Tibial nerve (tissue), 4 donors: Measurements from ENCODE around the gene CENPV. TPM values are rescaled to one million over a fixed set of nuclear protein-coding genes. Genes with fewer than 3 reads are reported as not detected.

Experiments used
- DNase-seq, 2 donors: peaks; one replicate each; pipeline ENCODE4 v3.0.0-alpha.2; 2019; ENCODE audit warnings: low spot score in 2 of 2
- H3K27ac ChIP-seq, 4 donors: fragments of 200-600 bp; sonication (generic) in 3 of 4; one replicate each; pipeline ENCODE4 v1.5.1; 2017 to 2019; ENCODE audit warnings: mild to moderate bottlenecking in 1 of 4
- H3K27me3 ChIP-seq, 2 donors: fragments of 200-600 bp; sonication (generic) in 1 of 2; one replicate each; pipeline versions ENCODE4 v1.5.1 to v1.6.0; 2017 to 2019
- H3K36me3 ChIP-seq, 3 donors: fragments of 200-600 bp; sonication (generic); one replicate each; pipeline ENCODE4 v1.5.1; 2018 to 2019
- H3K4me1 ChIP-seq, 4 donors: fragments of 200-600 bp; sonication (generic) in 3 of 4; one replicate each; pipeline ENCODE4 v1.5.1; 2017 to 2019
- H3K4me3 ChIP-seq, 4 donors: fragments of 200-600 bp; sonication (generic) in 3 of 4; one replicate each; pipeline ENCODE4 v1.5.1; 2017 to 2019; ENCODE audit warnings: mild to moderate bottlenecking in 1 of 4, moderate library complexity in 1 of 4
- H3K9me3 ChIP-seq, 4 donors: fragments of 200-600 bp; sonication (generic) in 3 of 4; one replicate each; pipeline ENCODE4 v1.5.1; 2017 to 2019
- EP300 ChIP-seq, 2 donors: sonication (generic); formaldehyde crosslinking; IDR thresholded peaks; one replicate each; pipeline ENCODE4 v1.6.1; 2017; ENCODE audit warnings: antibody characterized with exemption in 2 of 2, mild to moderate bottlenecking in 1 of 2
- POLR2A ChIP-seq, 2 donors: fragments of 450-650 bp; IDR thresholded peaks; one replicate each; pipeline ENCODE4 v1.6.1; 2017; ENCODE audit warnings: antibody characterized with exemption in 2 of 2, mild to moderate bottlenecking in 2 of 2, moderate library complexity in 2 of 2
- WGBS, 2 donors: methylation state at CpG; one replicate each; pipeline ENCODE4 v1.1.5; 2018; 5-methylcytosine and 5-hydroxymethylcytosine counted together
- total RNA-seq, 4 donors: library from RNA; depleted of rRNA; stranded (reverse); fragments of >200 nt; gene quantifications; one replicate each; pipeline ENCODE4 v1.1.0, GENCODE V29; 2016
- TF ChIP-seq, protein P1 (sequence below), 5 experiments: fragments of 200-600 bp in 3 of 5; fragments of 450-650 bp in 2 of 5; sonication (generic) in 3 of 5; IDR thresholded peaks; one replicate each; pipeline ENCODE4 v1.5.1; 2016 to 2019; ENCODE audit warnings: antibody characterized with exemption in 5 of 5, mild to moderate bottlenecking in 3 of 5, moderate library complexity in 2 of 5

CENPV gene
- total RNA-seq, 4 donors from 2014 or later: 8.5 to 23.1 (median 12.8) TPM

- Histone ChIP-seq H3K9me3 (no peaks in the 10 kb centered on the region), H3K4me3 (no peak overlapping the region), H3K27ac (no peak overlapping the region), H3K27me3 (no peaks in the 10 kb centered on the region), H3K4me1 (no peaks in the 10 kb centered on the region), H3K36me3 (peaks cover 0 to 51% (median 0%) of the 10 kb centered on the region in 3 donors)
- TF ChIP-seq EP300 (IDR thresholded peaks at IDR 0.05) (no peak), POLR2A (IDR thresholded peaks at IDR 0.05) (no peak)
- TF ChIP-seq, protein P1, sequence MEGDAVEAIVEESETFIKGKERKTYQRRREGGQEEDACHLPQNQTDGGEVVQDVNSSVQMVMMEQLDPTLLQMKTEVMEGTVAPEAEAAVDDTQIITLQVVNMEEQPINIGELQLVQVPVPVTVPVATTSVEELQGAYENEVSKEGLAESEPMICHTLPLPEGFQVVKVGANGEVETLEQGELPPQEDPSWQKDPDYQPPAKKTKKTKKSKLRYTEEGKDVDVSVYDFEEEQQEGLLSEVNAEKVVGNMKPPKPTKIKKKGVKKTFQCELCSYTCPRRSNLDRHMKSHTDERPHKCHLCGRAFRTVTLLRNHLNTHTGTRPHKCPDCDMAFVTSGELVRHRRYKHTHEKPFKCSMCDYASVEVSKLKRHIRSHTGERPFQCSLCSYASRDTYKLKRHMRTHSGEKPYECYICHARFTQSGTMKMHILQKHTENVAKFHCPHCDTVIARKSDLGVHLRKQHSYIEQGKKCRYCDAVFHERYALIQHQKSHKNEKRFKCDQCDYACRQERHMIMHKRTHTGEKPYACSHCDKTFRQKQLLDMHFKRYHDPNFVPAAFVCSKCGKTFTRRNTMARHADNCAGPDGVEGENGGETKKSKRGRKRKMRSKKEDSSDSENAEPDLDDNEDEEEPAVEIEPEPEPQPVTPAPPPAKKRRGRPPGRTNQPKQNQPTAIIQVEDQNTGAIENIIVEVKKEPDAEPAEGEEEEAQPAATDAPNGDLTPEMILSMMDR (IDR thresholded peaks at IDR 0.05): no peak
- DNase-seq: no peak
- 83 to 94% methylated on average over 8 of the region's 8 CpGs for WGBS, 2 donors
Measured at GRCh38 chr17:16306211-16306610, 47.1 kb downstream of the CENPV start.

- Histone ChIP-seq H3K4me1 (no peaks in the 10 kb centered on the region), H3K36me3 (peaks cover 0 to 54% (median 0%) of the 10 kb centered on the region in 3 donors), H3K27ac (no peak overlapping the region), H3K27me3 (no peaks in the 10 kb centered on the region), H3K9me3 (no peaks in the 10 kb centered on the region), H3K4me3 (no peak overlapping the region)
- DNase-seq: no peak
- TF ChIP-seq, protein P1 (IDR thresholded peaks at IDR 0.05): no peak
- TF ChIP-seq POLR2A (IDR thresholded peaks at IDR 0.05) (no peak), EP300 (IDR thresholded peaks at IDR 0.05) (no peak)
- WGBS, 2 donors: 77% methylated on average over 3 of the region's 3 CpGs
Measured at GRCh38 chr17:16304830-16305229, 48.4 kb downstream of the CENPV start.

GRCh38 chr17:16302856-16303255 is 50.4 kb downstream of the CENPV start:
- TF ChIP-seq POLR2A (IDR thresholded peaks at IDR 0.05) (no peak), EP300 (IDR thresholded peaks at IDR 0.05) (no peak)
- TF ChIP-seq, protein P1 (IDR thresholded peaks at IDR 0.05): no peak
- Histone ChIP-seq H3K9me3 (no peaks in the 10 kb centered on the region), H3K4me3 (no peak overlapping the region), H3K36me3 (peaks cover 0 to 59% (median 0%) of the 10 kb centered on the region in 3 donors), H3K27me3 (no peaks in the 10 kb centered on the region), H3K4me1 (no peaks in the 10 kb centered on the region), H3K27ac (no peak overlapping the region)
- 78 to 79% methylated on average over 4 of the region's 4 CpGs for WGBS, 2 donors
- no peak for DNase-seq

DNA sequence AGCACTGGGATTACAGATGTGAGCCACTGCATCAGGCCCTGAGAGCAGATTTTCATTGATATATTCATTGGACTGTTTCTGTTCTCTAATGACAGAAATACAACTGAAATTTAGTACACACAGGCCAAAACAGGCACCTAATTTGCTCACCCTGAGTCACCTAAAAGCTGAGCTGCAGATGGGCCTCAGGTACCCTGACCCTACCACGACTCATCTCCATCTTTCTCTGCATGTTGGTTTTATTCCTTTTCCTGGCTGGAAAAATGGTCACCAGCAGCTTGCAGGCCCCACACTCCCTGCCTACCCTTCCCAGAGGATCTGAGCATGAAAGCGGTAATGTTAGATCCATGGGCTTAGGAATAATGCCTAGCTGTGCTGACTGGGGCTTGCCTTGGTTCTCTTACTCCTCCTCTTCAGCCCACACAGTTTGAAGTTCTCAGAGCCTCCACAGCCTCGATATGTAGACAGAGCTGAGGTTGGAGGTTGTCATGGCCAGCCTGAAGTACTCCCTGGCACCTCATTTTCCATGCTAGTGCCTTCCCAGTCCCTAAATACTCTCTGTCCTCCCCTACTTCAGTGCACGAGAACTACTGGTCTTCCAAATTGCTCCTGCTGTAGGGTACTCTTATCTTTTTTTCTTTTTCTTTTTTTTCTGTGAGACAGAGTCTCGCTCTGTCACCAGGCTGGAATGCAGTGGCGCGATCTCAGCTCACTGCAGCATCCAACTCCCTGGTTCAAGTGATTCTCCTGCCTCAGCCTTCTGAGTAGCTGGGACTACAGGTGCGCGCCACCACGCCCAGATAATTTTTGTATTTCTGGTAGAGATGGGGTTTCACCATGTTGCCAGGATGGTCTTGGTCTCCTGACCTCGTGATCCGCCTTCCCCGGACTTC is 51.1 kb downstream of the CENPV start:
- WGBS, 2 donors: 94% methylated on average over 13 of the region's 13 CpGs
- no peak overlapping the region for H3K27ac ChIP-seq
- H3K4me3 ChIP-seq: no peak overlapping the region
- H3K36me3 ChIP-seq: peaks cover 0 to 55% (median 0%) of the 10 kb centered on the region in 3 donors
- H3K9me3 ChIP-seq: no peaks in the 10 kb centered on the region
- DNase-seq: no peak
- H3K27me3 ChIP-seq: no peaks in the 10 kb centered on the region
- no peak for TF ChIP-seq EP300 (IDR thresholded peaks at IDR 0.05)
- no peak for TF ChIP-seq POLR2A (IDR thresholded peaks at IDR 0.05)
- TF ChIP-seq, protein P1 (IDR thresholded peaks at IDR 0.05): no peak
- H3K4me1 ChIP-seq: no peaks in the 10 kb centered on the region

GRCh38 chr17:16300554-16300953 is 52.7 kb downstream of the CENPV start:
- no peaks in the 10 kb centered on the region for H3K9me3 ChIP-seq
- H3K27me3 ChIP-seq: no peaks in the 10 kb centered on the region
- TF ChIP-seq, protein P1 (IDR thresholded peaks at IDR 0.05): no peak
- no peak for TF ChIP-seq EP300 (IDR thresholded peaks at IDR 0.05)
- TF ChIP-seq POLR2A (IDR thresholded peaks at IDR 0.05): no peak
- 85 to 86% methylated on average over 3 of the region's 3 CpGs for WGBS, 2 donors
- DNase-seq: no peak
- no peaks in the 10 kb centered on the region for H3K4me1 ChIP-seq
- no peak overlapping the region for H3K27ac ChIP-seq
- H3K36me3 ChIP-seq: peaks cover 0 to 44% (median 0%) of the 10 kb centered on the region in 3 donors
- no peak overlapping the region for H3K4me3 ChIP-seq
